Measurements from ENCODE around the gene HOXD9.

DNA sequence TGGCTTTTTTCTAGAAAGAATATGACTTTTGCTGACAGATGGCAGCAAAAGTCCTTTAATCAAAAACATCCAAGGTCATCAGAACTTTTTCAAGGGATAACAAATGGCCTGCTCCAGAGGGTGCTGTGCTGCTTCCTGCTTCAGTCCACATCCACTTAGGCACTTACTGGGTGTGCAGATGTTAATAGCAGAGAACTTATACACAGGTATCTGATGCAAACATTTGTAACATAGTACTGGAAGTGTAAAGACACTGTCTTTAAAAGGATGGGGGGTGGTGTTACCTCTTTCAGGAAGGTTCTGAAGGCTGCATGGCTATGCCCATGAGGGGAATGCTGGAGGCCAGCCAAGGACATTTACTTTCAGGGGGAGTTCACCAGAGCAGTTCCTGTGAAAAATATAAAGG is 12.5 kb downstream of the HOXD9 start:
- TF ChIP-seq CTCF (IDR thresholded peaks at IDR 0.05; ENCODE audit: low read depth, low read length) (no peak; the same call in 1 of the 2 replicates), EZH2phosphoT487 (IDR thresholded peaks at IDR 0.05; ENCODE audit: low read depth) (no peak)
